Nephron (organoid): ENCODE results near the gene HSPA2.

Experiments
- H3K27ac Mint-ChIP-seq, 3 experiments: 2 replicates each; pipeline ENCODE4 v1.8.0; 2020; ENCODE audit warnings: mixed read lengths in 3 of 3, mild to moderate bottlenecking in 2 of 3, moderate library complexity in 1 of 3
- H3K27me3 Mint-ChIP-seq: 2 replicates; pipeline ENCODE4 v1.8.0; 2021; ENCODE audit warnings: low read depth, mild to moderate bottlenecking, moderate library complexity, mixed read lengths
- H3K36me3 Mint-ChIP-seq: 2 replicates; pipeline ENCODE4 v1.8.0; 2020; ENCODE audit warnings: low read depth, mixed read lengths
- H3K4me1 Mint-ChIP-seq: 2 replicates; pipeline ENCODE4 v1.8.0; 2020; ENCODE audit warnings: mixed read lengths
- H3K4me3 Mint-ChIP-seq, 3 experiments: 2 replicates each; pipeline ENCODE4 v1.8.0; 2020; ENCODE audit warnings: mild to moderate bottlenecking in 3 of 3, mixed read lengths in 3 of 3, moderate library complexity in 2 of 3
- H3K9me3 Mint-ChIP-seq: 2 replicates; pipeline ENCODE4 v1.8.0; 2020; ENCODE audit warnings: mixed read lengths
- CTCF ChIP-seq, 3 experiments: fragments of 200-600 bp; sonication (generic); IDR thresholded peaks; one replicate each; pipeline ENCODE4 v1.5.0; 2021; ENCODE audit warnings: antibody characterized with exemption in 3 of 3; ENCODE audit not compliant: unreplicated experiment in 3 of 3

The HSPA2 gene

GRCh38 chr14:64572386-64573104 is 32.0 kb downstream of the HSPA2 start:
- no peaks in the 10 kb centered on the region for H3K36me3 Mint-ChIP-seq
- H3K4me1 Mint-ChIP-seq, result peaks cover 30% of the 10 kb centered on the region
- H3K9me3 Mint-ChIP-seq, result no peaks in the 10 kb centered on the region
- peak overlapping the region; percentile 88 to 90 (median 89) for H3K27ac Mint-ChIP-seq
- H3K4me3 Mint-ChIP-seq, result no peak overlapping the region
- TF ChIP-seq CTCF (IDR thresholded peaks at IDR 0.05; ENCODE audit: unreplicated experiment in 3 of 3), result no peak
- H3K27me3 Mint-ChIP-seq, result no peaks in the 10 kb centered on the region

GRCh38 chr14:64573109-64573508 is 32.6 kb downstream of the HSPA2 start:
- no peak for TF ChIP-seq CTCF (IDR thresholded peaks at IDR 0.05; ENCODE audit: unreplicated experiment in 3 of 3)
- no peaks in the 10 kb centered on the region for H3K36me3 Mint-ChIP-seq
- no peak overlapping the region for H3K4me3 Mint-ChIP-seq
- peak overlapping the region; percentile 88 to 90 (median 89) for H3K27ac Mint-ChIP-seq
- H3K27me3 Mint-ChIP-seq, result no peaks in the 10 kb centered on the region
- H3K9me3 Mint-ChIP-seq, result no peaks in the 10 kb centered on the region
- H3K4me1 Mint-ChIP-seq, result peaks cover 29% of the 10 kb centered on the region

- Mint-ChIP-seq H3K9me3 (no peaks in the 10 kb centered on the region), H3K4me1 (peaks cover 22% of the 10 kb centered on the region), H3K4me3 (no peak overlapping the region), H3K27ac (peak overlapping the region in 1 of 3 experiments; percentile 3), H3K27me3 (no peaks in the 10 kb centered on the region), H3K36me3 (no peaks in the 10 kb centered on the region)
- no peak for TF ChIP-seq CTCF (IDR thresholded peaks at IDR 0.05; ENCODE audit: unreplicated experiment in 3 of 3)
Observed at GRCh38 chr14:64574371-64575107, 34.0 kb downstream of the HSPA2 start.

GRCh38 chr14:64577211-64577610 is 36.7 kb downstream of the HSPA2 start:
- H3K4me1 Mint-ChIP-seq, result peaks cover 29% of the 10 kb centered on the region
- no peak overlapping the region for H3K4me3 Mint-ChIP-seq
- no peaks in the 10 kb centered on the region for H3K9me3 Mint-ChIP-seq
- no peaks in the 10 kb centered on the region for H3K36me3 Mint-ChIP-seq
- H3K27ac Mint-ChIP-seq, result peak overlapping the region in 2 of 3 experiments; percentile 16
- H3K27me3 Mint-ChIP-seq, result no peaks in the 10 kb centered on the region
- TF ChIP-seq CTCF (IDR thresholded peaks at IDR 0.05; ENCODE audit: unreplicated experiment in 3 of 3), result no peak

- H3K4me1 Mint-ChIP-seq, result peaks cover 17% of the 10 kb centered on the region
- H3K27ac Mint-ChIP-seq, result peak overlapping the region; percentile 66 to 82 (median 78)
- no peak for TF ChIP-seq CTCF (IDR thresholded peaks at IDR 0.05; ENCODE audit: unreplicated experiment in 3 of 3)
Observed at GRCh38 chr14:64580467-64580866, 39.9 kb downstream of the HSPA2 start.

More at GRCh38 chr14:64580467-64580866, 39.9 kb downstream of the HSPA2 start:
- Mint-ChIP-seq H3K9me3 (no peaks in the 10 kb centered on the region), H3K4me3 (no peak overlapping the region), H3K36me3 (no peaks in the 10 kb centered on the region), H3K27me3 (no peaks in the 10 kb centered on the region)
